Fibroblast of skin of abdomen (primary cell): ENCODE measurements around the gene NOTCH1.
A peak's percentile ranks its signal among the peaks of the same experiment; 100 is the strongest.

Source experiments
- DNase-seq: peaks from one replicate; pipeline ENCODE4 v3.0.0-alpha.2; 2013

Gene NOTCH1

DNA sequence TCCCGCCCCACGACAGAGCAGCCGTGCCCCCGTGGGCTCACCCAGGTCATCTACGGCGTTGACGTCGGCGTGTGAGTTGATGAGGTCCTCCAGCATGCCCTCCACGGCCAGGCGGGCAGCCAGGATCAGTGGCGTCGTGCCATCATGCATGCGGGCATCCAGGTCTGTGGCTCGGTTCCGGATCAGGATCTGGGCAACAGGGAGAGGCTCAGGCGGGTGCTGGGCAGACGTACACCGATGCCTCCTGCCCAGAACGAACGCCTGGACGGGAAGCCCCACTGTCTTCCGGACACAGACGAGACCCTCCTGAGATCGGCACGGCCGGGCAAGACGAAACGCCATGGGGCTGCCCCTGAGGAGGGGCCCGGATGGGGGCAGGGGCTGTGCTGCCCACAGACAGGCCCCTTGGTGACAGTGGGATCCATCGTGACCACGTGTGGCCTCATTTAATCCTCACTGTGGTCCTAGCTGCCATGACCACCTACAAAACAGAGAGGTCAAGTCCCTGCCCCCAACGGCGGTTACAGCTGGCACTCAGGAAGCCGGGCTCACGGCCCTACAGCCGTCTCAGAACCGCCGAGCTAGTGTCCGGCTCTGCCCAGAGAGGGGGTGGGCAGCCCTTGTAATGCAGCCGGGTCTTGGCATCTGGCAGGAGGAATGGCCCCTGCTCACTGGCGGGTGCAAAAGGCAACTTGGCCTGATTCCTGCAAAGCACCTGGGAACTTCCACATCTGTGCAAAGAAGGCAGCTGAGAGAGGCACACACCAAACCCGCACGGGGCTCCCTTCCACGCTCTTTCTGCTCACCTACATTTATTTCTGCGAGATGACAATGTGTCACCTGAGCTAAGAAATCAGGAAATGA is 46.5 kb downstream of the NOTCH1 start:
- DNase-seq: no peak

GRCh38 chr9:136497916-136498695 is 47.7 kb downstream of the NOTCH1 start:
- DNase-seq: no peak

DNA sequence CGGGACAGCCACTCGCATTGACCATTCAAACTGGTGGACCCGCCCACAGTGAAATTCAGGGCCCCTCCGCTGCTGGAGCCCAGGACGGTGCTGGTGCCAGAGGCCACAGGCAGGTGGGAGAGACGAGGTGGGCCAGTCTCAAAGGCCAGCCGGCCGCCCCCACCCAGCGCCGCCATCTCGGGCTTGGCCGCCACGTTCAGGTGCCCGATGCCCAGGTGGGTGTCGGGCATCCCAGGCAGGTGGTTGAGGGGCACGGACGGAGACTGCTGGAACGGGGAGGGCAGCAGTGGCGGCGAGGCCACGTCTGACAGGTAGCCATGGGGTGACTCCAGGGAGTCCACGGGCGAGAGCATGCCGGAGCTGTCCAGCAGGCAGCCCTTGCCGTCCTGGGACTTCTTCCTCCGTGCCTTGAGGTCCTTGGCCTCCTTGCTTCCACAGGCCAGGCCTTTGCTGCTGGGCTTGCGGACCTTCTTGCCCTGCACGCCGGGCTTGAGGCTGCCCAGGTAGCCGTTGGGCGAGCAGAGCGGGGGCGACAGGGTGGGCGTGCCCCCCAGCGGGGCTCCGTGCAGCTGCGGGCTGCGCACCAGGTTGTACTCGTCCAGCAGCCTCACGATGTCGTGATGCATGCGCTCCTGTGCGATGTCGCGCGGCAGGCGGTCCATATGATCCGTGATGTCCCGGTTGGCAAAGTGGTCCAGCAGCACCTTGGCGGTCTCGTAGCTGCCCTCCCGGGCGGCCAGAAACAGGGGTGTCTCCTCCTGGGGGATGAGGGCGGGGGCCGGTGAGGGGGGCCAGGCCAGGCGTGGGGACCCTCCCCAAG is 48.8 kb downstream of the NOTCH1 start:
- DNase-seq: no peak

- DNase-seq: no peak
Measured at GRCh38 chr9:136496181-136496580, 49.7 kb downstream of the NOTCH1 start.

- DNase-seq: no peak
Measured at GRCh38 chr9:136495238-136495800, 50.5 kb downstream of the NOTCH1 start.

DNA sequence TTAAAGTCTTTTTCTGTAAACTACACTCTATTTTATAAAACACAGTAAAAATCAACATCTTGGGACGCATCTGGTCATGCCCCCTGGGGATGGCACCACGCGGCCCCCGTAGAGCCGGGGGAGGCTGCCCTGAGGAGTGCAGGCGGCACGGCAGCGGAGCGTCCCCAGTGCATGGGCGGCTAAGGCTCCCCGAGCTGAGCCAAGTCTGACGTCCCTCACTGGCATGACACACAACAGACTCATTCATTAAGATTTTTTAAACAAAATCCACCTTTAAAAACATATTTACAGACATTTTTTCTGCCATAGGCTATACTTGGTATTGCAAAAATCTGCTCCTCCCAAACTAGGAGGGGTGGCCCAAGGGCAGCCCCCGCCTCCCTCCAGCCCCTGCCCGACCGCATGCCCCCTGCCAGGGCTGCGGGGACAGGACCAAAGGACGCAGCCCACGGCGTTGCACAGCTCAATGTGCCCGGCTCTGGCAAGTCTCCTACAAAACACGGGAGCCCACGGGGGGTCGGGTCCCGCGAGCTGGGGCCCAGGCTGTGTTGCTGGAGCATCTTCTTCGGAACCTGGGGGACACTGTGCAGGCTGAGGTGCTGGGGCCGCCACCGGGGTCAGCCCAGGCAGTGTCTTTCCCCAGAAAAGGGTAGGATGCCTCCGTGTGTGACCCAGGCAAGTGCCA is 51.2 kb downstream of the NOTCH1 start:
- no peak for DNase-seq

GRCh38 chr9:136494012-136494411 is 51.8 kb downstream of the NOTCH1 start:
- DNase-seq: no peak

GRCh38 chr9:136493567-136493971 is 52.3 kb downstream of the NOTCH1 start:
- no peak for DNase-seq

GRCh38 chr9:136492978-136493522 is 52.8 kb downstream of the NOTCH1 start:
- DNase-seq: no peak

- no peak for DNase-seq
Measured at GRCh38 chr9:136489731-136490130, 56.1 kb downstream of the NOTCH1 start.

GRCh38 chr9:136488247-136489214 is 57.3 kb downstream of the NOTCH1 start:
- peak; percentile 5 for DNase-seq

- no peak for DNase-seq
Measured at GRCh38 chr9:136487672-136488071, 58.2 kb downstream of the NOTCH1 start.

- DNase-seq: no peak
Measured at GRCh38 chr9:136486823-136487620, 58.8 kb downstream of the NOTCH1 start.

GRCh38 chr9:136486131-136486530 is 59.7 kb downstream of the NOTCH1 start:
- no peak for DNase-seq

DNA sequence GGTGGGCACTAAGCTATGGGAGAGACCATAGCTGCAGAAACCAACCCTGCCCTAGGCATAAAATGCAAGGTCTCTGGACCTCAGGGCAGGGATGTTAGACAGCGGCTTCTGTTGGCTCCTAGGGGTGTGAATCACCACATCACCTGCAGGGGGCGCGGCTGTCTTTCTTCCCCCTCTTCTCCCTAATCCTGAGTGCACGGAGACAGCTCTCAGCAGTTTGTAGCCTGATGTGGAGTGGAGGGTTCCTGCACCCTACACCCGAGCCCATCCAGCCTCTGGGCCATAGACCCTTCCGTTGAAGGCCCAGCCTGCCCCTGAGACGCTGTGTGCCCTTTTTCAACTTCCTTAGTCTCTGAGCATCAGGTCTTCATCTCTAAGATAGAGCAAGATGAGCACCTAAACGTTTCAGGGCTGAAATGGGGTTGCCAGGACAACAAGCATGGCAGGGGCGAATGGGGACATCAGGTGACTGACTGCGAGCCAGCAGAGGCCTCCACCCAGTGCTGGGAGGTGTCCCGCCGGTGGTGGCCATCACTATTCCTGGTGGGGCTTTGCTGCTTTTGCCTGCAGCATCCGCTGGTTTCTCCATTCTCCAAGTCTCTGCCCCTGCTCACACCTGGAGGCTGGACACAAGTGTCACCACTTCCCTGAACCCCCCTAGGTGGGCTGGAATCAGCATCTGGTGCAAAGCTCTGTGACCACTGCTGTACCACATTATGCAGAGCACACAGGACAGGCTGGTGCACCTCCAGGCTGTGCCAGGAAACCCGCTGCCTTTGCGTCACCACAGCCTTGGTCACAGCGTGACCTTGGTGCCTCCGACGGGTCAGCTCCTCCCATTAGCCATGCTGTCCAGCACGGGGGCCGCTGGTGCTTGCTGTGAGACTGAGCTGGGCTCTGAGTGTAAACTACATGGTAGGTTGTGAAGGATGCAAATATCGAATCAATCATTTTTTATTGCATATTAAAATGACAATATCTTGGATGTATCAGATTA is 60.5 kb downstream of the NOTCH1 start:
- peak; percentile 68 for DNase-seq

DNA sequence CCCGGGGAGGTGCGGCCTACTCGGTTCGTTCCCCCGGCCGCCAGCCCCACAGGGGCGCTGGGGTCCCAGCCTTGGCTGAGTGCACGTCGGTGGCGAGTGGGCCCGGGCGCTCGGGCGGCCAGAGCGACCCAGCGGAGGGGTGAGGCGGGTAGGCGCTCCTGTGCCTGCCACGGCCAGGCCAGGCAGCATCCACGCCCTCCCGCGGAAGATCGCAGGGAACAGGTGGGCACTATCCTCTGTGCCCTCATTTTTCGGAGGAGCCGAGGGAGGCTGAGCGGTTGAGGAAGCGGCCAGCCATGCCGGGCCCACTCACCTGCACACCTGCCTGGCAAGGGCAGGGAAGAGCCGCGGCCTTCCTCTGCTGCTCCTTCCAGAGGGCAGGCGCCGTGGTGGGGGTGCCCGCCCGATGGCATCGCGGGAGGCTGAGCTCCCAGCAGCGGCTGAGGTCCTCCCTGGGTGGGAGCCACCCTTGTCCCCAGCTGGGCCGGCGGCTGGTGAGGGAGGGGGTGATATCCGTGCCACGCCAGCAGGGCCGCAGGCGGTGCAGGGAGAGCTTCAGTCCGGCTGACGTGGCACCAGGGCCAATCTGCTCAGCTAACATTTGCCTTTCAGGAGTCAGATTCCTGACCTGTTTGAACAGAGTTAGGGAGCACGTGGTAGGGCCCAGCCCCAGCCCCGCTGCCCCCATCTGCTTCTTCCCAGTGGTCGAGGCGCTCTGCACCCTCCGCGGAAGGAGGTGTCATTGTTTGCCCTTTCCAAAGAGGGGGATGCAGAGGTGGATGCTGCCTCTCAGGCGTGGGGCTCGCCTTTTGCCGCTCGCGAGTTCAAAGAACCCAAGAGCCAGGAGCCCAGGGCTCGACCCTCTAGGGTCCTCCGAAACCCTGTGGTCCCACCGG is 61.4 kb downstream of the NOTCH1 start:
- no peak for DNase-seq

GRCh38 chr9:136483589-136484152 is 62.2 kb downstream of the NOTCH1 start:
- peak; percentile 88 for DNase-seq
